ENCODE results near the gene FNIP1.

Gene FNIP1

GRCh38 chr5:131664929-131665328 lies 131.9 kb downstream of the FNIP1 start:
- TF ChIP-seq CTCF (IDR thresholded peaks at IDR 0.05; ENCODE audit: extremely low read depth, missing control alignments): no peak
- no peak for DNase-seq (ENCODE audit: low spot score)

GRCh38 chr5:131661933-131662332 lies 134.9 kb downstream of the FNIP1 start:
- TF ChIP-seq CTCF (IDR thresholded peaks at IDR 0.05; ENCODE audit: extremely low read depth, missing control alignments): no peak
- no peak for DNase-seq (ENCODE audit: low spot score)

DNA sequence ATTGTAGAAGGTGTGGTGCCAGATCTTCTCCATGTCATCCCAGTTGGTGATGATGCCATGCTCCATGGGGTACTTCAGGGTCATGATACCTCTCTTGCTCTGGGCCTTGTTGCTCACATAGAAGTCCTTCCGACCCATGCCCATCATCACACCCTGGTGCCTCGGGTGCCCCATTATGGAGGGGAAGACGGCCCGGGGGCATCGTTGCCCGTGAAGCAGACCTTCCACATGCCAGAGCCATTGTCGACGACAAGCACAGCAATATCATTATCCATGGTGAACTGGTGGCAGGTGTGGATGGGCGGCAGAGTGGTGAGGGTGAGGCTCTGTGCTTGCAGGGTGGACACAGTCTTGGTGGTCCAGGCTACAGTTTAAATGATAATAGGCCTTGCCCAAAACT lies 137.0 kb downstream of the FNIP1 start:
- TF ChIP-seq CTCF (IDR thresholded peaks at IDR 0.05; ENCODE audit: extremely low read depth, missing control alignments): no peak
- no peak for DNase-seq (ENCODE audit: low spot score)

GRCh38 chr5:131659290-131659689 lies 137.5 kb downstream of the FNIP1 start:
- no peak for TF ChIP-seq CTCF (IDR thresholded peaks at IDR 0.05; ENCODE audit: extremely low read depth, missing control alignments)
- DNase-seq (ENCODE audit: low spot score): no peak

DNA sequence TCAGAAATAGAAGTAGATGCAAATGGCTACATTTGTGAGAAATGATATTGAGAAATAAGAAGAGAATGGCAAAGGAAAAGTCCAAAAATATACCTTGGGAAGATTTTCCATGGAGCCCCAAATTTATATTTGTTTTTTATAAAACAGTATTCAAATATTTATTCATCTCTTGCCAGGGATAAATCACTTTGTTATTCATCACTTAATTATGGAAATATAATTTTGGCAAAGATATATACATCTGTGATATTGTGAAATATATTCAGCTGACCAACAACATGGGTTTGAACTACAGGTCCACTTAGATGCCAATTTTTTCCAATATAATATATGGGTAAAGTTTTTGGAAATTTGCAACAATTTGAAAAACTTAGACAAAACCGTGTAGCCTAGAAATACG lies 142.0 kb downstream of the FNIP1 start:
- no peak for TF ChIP-seq CTCF (IDR thresholded peaks at IDR 0.05; ENCODE audit: extremely low read depth, missing control alignments)
- no peak for DNase-seq (ENCODE audit: low spot score)

DNA sequence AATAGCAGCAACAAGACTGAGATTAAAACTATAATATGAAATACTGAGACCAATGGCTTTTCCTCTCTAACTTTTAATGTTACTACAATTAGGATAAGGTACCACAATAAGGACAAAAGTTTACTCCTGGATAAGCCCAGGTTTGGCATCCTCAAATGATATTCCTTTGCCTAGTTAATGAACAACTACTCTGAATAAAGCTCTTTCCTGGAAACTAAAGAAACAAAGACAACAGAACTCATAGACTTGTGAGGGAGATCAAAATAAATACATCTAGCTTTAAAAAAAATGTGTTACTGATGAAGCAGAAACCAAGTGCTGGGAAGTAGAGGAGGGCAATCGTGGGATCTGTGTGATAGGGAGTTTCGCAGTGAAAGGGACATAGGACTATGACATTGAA lies 142.5 kb downstream of the FNIP1 start:
- DNase-seq (ENCODE audit: low spot score): no peak
- no peak for TF ChIP-seq CTCF (IDR thresholded peaks at IDR 0.05; ENCODE audit: extremely low read depth, missing control alignments)

GRCh38 chr5:131649161-131649560 lies 147.7 kb downstream of the FNIP1 start:
- no peak for DNase-seq (ENCODE audit: low spot score)
- no peak for TF ChIP-seq CTCF (IDR thresholded peaks at IDR 0.05; ENCODE audit: extremely low read depth, missing control alignments)

Data from GM20000 (cell line).